PC-9 (cell line): ENCODE measurements around the gene OR2A2. TPM values are rescaled to one million over a fixed set of nuclear protein-coding genes. Genes with fewer than 3 reads are reported as not detected.
"Not testable (repeated sequence)": the region's sequence is repeated elsewhere in the genome, so short reads cannot be mapped to it uniquely, and the experiment has no call there.

Experiments
- BruUV-seq: library from RNA; stranded (reverse); fragments of 400-500 nt; replicated peaks from 2 replicates; lab custom pipeline; 2021; lab: Mats Ljungman, UMichigan
- CTCF ChIA-PET: fragments of 300-600 bp; sonication (Branson Sonifier 250); formaldehyde crosslinking; loops from one replicate; lab custom pipeline; 2022; ENCODE audit warnings: antibody characterized with exemption; lab: Charles Lee
- POLR2A ChIA-PET: fragments of 300-600 bp; sonication (Branson Sonifier 250); formaldehyde crosslinking; loops from one replicate; lab custom pipeline; 2022; ENCODE audit warnings: antibody characterized with exemption; ENCODE audit not compliant: unreplicated experiment; lab: Charles Lee
- DNase-seq, 2 experiments: peaks; one replicate each; pipeline versions ENCODE4 v3.0.0 to v3.0.0-alpha.2; 2015 to 2022; ENCODE audit warnings: mixed read lengths in 1 of 2
- H2AFZ ChIP-seq: fragments of 200-600 bp; sonication (generic); 2 replicates; pipeline ENCODE4 v1.8.1; 2017; ENCODE audit warnings: antibody characterized with exemption
- H3F3A ChIP-seq: fragments of 200-600 bp; sonication (generic); 2 replicates; pipeline ENCODE4 v1.8.1; 2017; ENCODE audit warnings: antibody characterized with exemption, mild to moderate bottlenecking, low read depth; ENCODE audit not compliant: insufficient read depth
- H3K27ac ChIP-seq: fragments of 200-600 bp; sonication (generic); 2 replicates; pipeline ENCODE4 v1.6.1; 2016; ENCODE audit warnings: mixed run types
- H3K27me3 ChIP-seq: fragments of 200-600 bp; sonication (generic); 2 replicates; pipeline ENCODE4 v1.6.1; 2016; ENCODE audit warnings: low read depth, mixed run types; ENCODE audit not compliant: insufficient read depth
- H3K36me3 ChIP-seq: fragments of 200-600 bp; sonication (generic); 2 replicates; pipeline ENCODE4 v1.6.1; 2016; ENCODE audit warnings: low read depth, mixed run types
- H3K4me1 ChIP-seq: fragments of 200-600 bp; sonication (generic); replicated peaks from 2 replicates; pipeline ENCODE4 v1.6.1; 2016; ENCODE audit warnings: mixed run types; ENCODE audit not compliant: insufficient read depth
- H3K4me2 ChIP-seq: fragments of 200-600 bp; sonication (generic); 2 replicates; pipeline ENCODE4 v1.6.1; 2017; ENCODE audit warnings: mixed run types
- H3K4me3 ChIP-seq: fragments of 200-600 bp; sonication (generic); 2 replicates; pipeline ENCODE4 v1.6.1; 2016; ENCODE audit warnings: mixed run types
- H3K79me2 ChIP-seq: fragments of 200-600 bp; sonication (generic); 2 replicates; pipeline ENCODE4 v1.6.1; 2017; ENCODE audit warnings: low read depth, mixed run types
- H3K9me2 ChIP-seq: fragments of 200-600 bp; sonication (generic); 2 replicates; pipeline ENCODE4 v1.8.1; 2017; ENCODE audit warnings: mild to moderate bottlenecking; ENCODE audit not compliant: insufficient read depth
- H3K9me3 ChIP-seq: fragments of 200-600 bp; sonication (generic); 2 replicates; pipeline ENCODE4 v1.8.1; 2016; ENCODE audit warnings: low read depth; ENCODE audit not compliant: insufficient read depth
- H4K20me1 ChIP-seq: fragments of 200-600 bp; sonication (generic); 2 replicates; pipeline ENCODE4 v1.8.1; 2017; ENCODE audit not compliant: insufficient read depth
- CTCF ChIP-seq: fragments of 200-600 bp; sonication (generic); conservative IDR thresholded peaks from 2 replicates; pipeline ENCODE4 v1.6.1; 2017; ENCODE audit warnings: mixed run types, antibody characterized with exemption, mild to moderate bottlenecking, moderate library complexity
- EZH2 ChIP-seq: fragments of 200-600 bp; sonication (generic); IDR thresholded peaks from 2 replicates; pipeline ENCODE4 v1.8.0; 2017; ENCODE audit warnings: antibody characterized with exemption, low read depth
- intact Hi-C: fragments of 100-400 bp; cut with micrococcal nuclease; formaldehyde crosslinking; loops from one replicate; pipeline ENCODE4 v1.10.0; 2022; ENCODE audit not compliant: unreplicated experiment
- total RNA-seq: library from RNA; stranded (reverse); gene quantifications from 2 replicates; pipeline ENCODE4 v1.2.3, GENCODE V29; 2021

Gene OR2A2
- total RNA-seq, 1 experiment from 2014 or later, result not detected

GRCh38 chr7:144118341-144118740 is 9.0 kb downstream of the OR2A2 start:
- Histone ChIP-seq H3K9me3 (no peaks in the 10 kb centered on the region), H3F3A (no peaks in the 10 kb centered on the region), H3K9me2 (peaks cover 3% of the 10 kb centered on the region; the same call in 1 of the 2 replicates), H3K36me3 (no peaks in the 10 kb centered on the region), H3K79me2 (no peaks in the 10 kb centered on the region), H4K20me1 (no peaks in the 10 kb centered on the region), H3K27ac (no peak overlapping the region), H3K4me2 (no peak overlapping the region), H2AFZ (peak overlapping the region; percentile 66; the same call in 1 of the 2 replicates), H3K27me3 (no peaks in the 10 kb centered on the region), H3K4me1 (no peaks in the 10 kb centered on the region), H3K4me3 (no peak overlapping the region)
- TF ChIP-seq CTCF, result no peak
- no peak for TF ChIP-seq EZH2
- no TSS peak for BruUV-seq
- ChIA-PET POLR2A (no interaction called here), CTCF (no interaction called here)
- intact Hi-C loops, result no loop called here
- no peak for DNase-seq

- ChIA-PET CTCF (no interaction called here), POLR2A (no interaction called here)
- no peaks in the 10 kb centered on the region for H3F3A ChIP-seq
- H2AFZ ChIP-seq, result no peak within 1 kb of the TSS
- no peaks in the 10 kb centered on the region for H3K4me1 ChIP-seq
- H3K4me2 ChIP-seq, result no peak within 1 kb of the TSS
- no peaks in the 10 kb centered on the region for H3K79me2 ChIP-seq
- no peaks in the 10 kb centered on the region for H3K36me3 ChIP-seq
- no peaks in the 10 kb centered on the region for H3K27me3 ChIP-seq
- no peaks in the 10 kb centered on the region for H3K9me2 ChIP-seq
- intact Hi-C loops, result loop anchor here (10.0 kb wide), 1 partner anchor 878 kb away; no protein-coding TSS in a partner anchor
- H4K20me1 ChIP-seq, result no peaks in the 10 kb centered on the region
- no peak within 1 kb of the TSS for H3K4me3 ChIP-seq
- BruUV-seq, result no TSS peak
- no peaks in the 10 kb centered on the region for H3K9me3 ChIP-seq
- no peak within 1 kb of the TSS for H3K27ac ChIP-seq
- DNase-seq, result no peak
- TF ChIP-seq CTCF (no peak), EZH2 (no peak)
Observed at GRCh38 chr7:144122876-144123275, 13.5 kb downstream of the OR2A2 start, which contains the start of gene OR2A14. TSS of gene OR2A14 (plus strand) at chr7:144123176. CDS start at chr7:144129113, 5,937 bp downstream.

GRCh38 chr7:144127714-144128334 is 18.4 kb downstream of the OR2A2 start:
- Histone ChIP-seq H3K36me3 (no peaks in the 10 kb centered on the region), H2AFZ (no peak overlapping the region), H3K4me1 (no peaks in the 10 kb centered on the region), H4K20me1 (no peaks in the 10 kb centered on the region), H3K9me3 (no peaks in the 10 kb centered on the region), H3K4me2 (no peak overlapping the region), H3K79me2 (no peaks in the 10 kb centered on the region), H3F3A (no peaks in the 10 kb centered on the region), H3K4me3 (no peak overlapping the region), H3K27ac (no peak overlapping the region), H3K9me2 (no peaks in the 10 kb centered on the region), H3K27me3 (no peaks in the 10 kb centered on the region)
- BruUV-seq, result no TSS peak
- peak; percentile 97 for TF ChIP-seq CTCF
- TF ChIP-seq EZH2, result no peak
- ChIA-PET CTCF (interaction anchor here (0.5 to 1.4 kb wide), 8 partner anchors 12 to 1628 kb away, joined by 3 to 5 read pairs (median 4); no protein-coding TSS in a partner anchor), POLR2A (no interaction called here)
- DNase-seq, result peak; percentile 53 to 85
- intact Hi-C loops, result loop anchor here (10.0 kb wide), 1 partner anchor 883 kb away; no protein-coding TSS in a partner anchor

- intact Hi-C loops, result loop anchor here (10.0 kb wide), 1 partner anchor 885 kb away; no protein-coding TSS in a partner anchor
- H3K36me3 ChIP-seq, H3K4me3 ChIP-seq, POLR2A ChIA-PET, H3K27ac ChIP-seq, H2AFZ ChIP-seq, H3K79me2 ChIP-seq, H3F3A ChIP-seq, H3K9me3 ChIP-seq, H3K4me2 ChIP-seq, H3K4me1 ChIP-seq, BruUV-seq, DNase-seq, H3K9me2 ChIP-seq, H4K20me1 ChIP-seq, CTCF ChIA-PET, H3K27me3 ChIP-seq: not testable (repeated sequence)
Observed at GRCh38 chr7:144129601-144130000, 20.2 kb downstream of the OR2A2 start.
